ENCODE measurements around the gene PDPK1. TPM values are rescaled to one million over a fixed set of nuclear protein-coding genes. Genes with fewer than 3 reads are reported as not detected.

PDPK1 gene
- total RNA-seq, 1 donor from 2014 or later: 11.8 TPM

- FAIRE-seq: no peak
- DNase-seq (ENCODE audit: low read depth): peak; percentile 26
Measured at GRCh38 chr16:2498531-2499253, 39.1 kb upstream of the PDPK1 start.

DNA sequence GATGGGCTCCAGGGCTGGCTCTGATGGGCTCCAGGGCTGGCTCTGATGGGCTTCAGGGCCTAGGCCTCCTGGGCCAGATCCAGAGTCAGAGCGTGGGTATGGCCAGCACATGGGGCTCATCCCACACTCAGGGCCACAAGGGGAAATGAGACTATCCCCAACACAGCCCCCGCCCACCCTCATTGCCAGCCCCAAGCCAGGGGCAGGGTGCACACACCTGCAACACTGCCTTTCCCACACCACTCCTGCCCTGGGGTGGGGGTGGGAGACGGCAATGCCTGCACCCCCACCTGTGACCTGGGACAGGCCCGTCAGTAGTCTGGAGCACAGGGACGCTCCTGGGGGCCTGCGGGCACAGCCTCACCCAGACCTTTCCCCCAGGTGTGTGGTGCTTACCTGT, 38.4 kb upstream of the PDPK1 start:
- DNase-seq (ENCODE audit: low read depth) (no peak), FAIRE-seq (no peak)
- Histone ChIP-seq H3K27me3 (ENCODE audit: control insufficient read depth, insufficient read depth, low read length) (no peaks in the 10 kb centered on the region), H3K4me3 (ENCODE audit: low read depth, low read length) (no peak overlapping the region), H3K36me3 (ENCODE audit: control insufficient read depth, insufficient read depth, low read length) (peaks cover 6% of the 10 kb centered on the region)
- TF ChIP-seq CTCF (IDR thresholded peaks at IDR 0.05; ENCODE audit: insufficient read depth, low read length, severe bottlenecking): no peak

More at GRCh38 chr16:2498531-2499253, 39.1 kb upstream of the PDPK1 start:
- Histone ChIP-seq H3K4me3 (ENCODE audit: low read depth, low read length) (no peak overlapping the region), H3K27me3 (ENCODE audit: control insufficient read depth, insufficient read depth, low read length) (no peaks in the 10 kb centered on the region), H3K36me3 (ENCODE audit: control insufficient read depth, insufficient read depth, low read length) (peaks cover 6% of the 10 kb centered on the region)
- TF ChIP-seq CTCF (IDR thresholded peaks at IDR 0.05; ENCODE audit: insufficient read depth, low read length, severe bottlenecking): no peak

- FAIRE-seq (no peak), DNase-seq (ENCODE audit: low read depth) (no peak)
- H3K27me3 ChIP-seq (ENCODE audit: control insufficient read depth, insufficient read depth, low read length): no peaks in the 10 kb centered on the region
- no peak overlapping the region for H3K4me3 ChIP-seq (ENCODE audit: low read depth, low read length)
- peaks cover 6% of the 10 kb centered on the region for H3K36me3 ChIP-seq (ENCODE audit: control insufficient read depth, insufficient read depth, low read length)
- TF ChIP-seq CTCF (IDR thresholded peaks at IDR 0.05; ENCODE audit: insufficient read depth, low read length, severe bottlenecking): no peak
Measured at GRCh38 chr16:2499890-2500429, 37.9 kb upstream of the PDPK1 start.

DNA sequence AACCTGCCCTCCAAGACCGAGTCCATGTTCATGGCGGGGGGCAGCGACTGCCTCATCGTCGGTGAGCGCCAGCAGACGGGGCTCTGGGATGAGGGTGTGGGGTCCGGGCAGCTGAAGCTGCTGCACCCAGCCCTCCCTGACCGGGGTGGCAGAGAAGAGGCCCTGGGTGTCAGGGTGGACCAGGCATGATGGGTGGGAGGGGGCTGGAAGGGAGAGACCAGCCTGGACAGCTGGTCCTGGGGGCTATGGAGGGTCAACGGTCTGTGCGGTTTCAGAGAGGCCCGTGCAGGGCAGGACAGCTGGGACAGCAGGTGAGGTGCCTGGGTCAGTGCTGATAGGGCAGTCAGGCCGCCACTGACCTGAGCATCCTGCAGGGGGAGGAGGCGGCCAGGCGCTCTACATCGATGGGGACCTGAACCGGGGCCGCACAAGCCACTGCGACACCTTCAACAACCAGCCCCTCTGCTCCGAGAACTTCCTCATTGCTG, 37.3 kb upstream of the PDPK1 start:
- no peak for TF ChIP-seq CTCF (IDR thresholded peaks at IDR 0.05; ENCODE audit: insufficient read depth, low read length, severe bottlenecking)
- Histone ChIP-seq H3K4me3 (ENCODE audit: low read depth, low read length) (no peak overlapping the region), H3K27me3 (ENCODE audit: control insufficient read depth, insufficient read depth, low read length) (no peaks in the 10 kb centered on the region), H3K36me3 (ENCODE audit: control insufficient read depth, insufficient read depth, low read length) (peaks cover 6% of the 10 kb centered on the region)
- no peak for DNase-seq (ENCODE audit: low read depth)
- no peak for FAIRE-seq

GRCh38 chr16:2500918-2501750, 36.7 kb upstream of the PDPK1 start:
- Histone ChIP-seq H3K27me3 (ENCODE audit: control insufficient read depth, insufficient read depth, low read length) (no peaks in the 10 kb centered on the region), H3K36me3 (ENCODE audit: control insufficient read depth, insufficient read depth, low read length) (peaks cover 6% of the 10 kb centered on the region), H3K4me3 (ENCODE audit: low read depth, low read length) (no peak overlapping the region)
- peak; percentile 99 for TF ChIP-seq CTCF (IDR thresholded peaks at IDR 0.05; ENCODE audit: insufficient read depth, low read length, severe bottlenecking)
- FAIRE-seq (no peak), DNase-seq (ENCODE audit: low read depth) (peak; percentile 45)
